Left ventricle myocardium inferior (tissue), 1 donor: ENCODE data around the gene TMPRSS7. TPM values are rescaled to one million over a fixed set of nuclear protein-coding genes. Genes with fewer than 3 reads are reported as not detected.
A peak's percentile ranks its signal among the peaks of the same experiment; 100 is the strongest.

Source experiments
- DNase-seq: peaks from one replicate; pipeline ENCODE4 v3.0.0-alpha.2; 2020
- H3K27ac ChIP-seq: fragments of 200-600 bp; replicated peaks from 2 replicates; pipeline ENCODE4 v1.8.0; 2021
- H3K27me3 ChIP-seq: fragments of 200-600 bp; 2 replicates; pipeline ENCODE4 v1.8.0; 2021; ENCODE audit warnings: low read depth
- H3K36me3 ChIP-seq: fragments of 200-600 bp; 2 replicates; pipeline ENCODE4 v1.8.0; 2021
- H3K4me1 ChIP-seq: fragments of 200-600 bp; 2 replicates; pipeline ENCODE4 v1.8.0; 2021
- H3K4me3 ChIP-seq: fragments of 200-600 bp; 2 replicates; pipeline ENCODE4 v1.8.0; 2021; ENCODE audit warnings: mild to moderate bottlenecking, moderate library complexity
- H3K9me3 ChIP-seq: fragments of 200-600 bp; replicated peaks from 2 replicates; pipeline ENCODE4 v1.8.0; 2021
- CTCF ChIP-seq: fragments of 200-600 bp; IDR thresholded peaks from 2 replicates; pipeline ENCODE4 v1.8.0; 2021; ENCODE audit warnings: antibody characterized with exemption, mild to moderate bottlenecking, borderline replicate concordance
- intact Hi-C: fragments of 100-400 bp; cut with micrococcal nuclease; formaldehyde crosslinking; loops from one replicate; pipeline ENCODE4 v1.11.0; 2022
- total RNA-seq: library from RNA; stranded (reverse); fragmentation: NEBNext Ultra II Directional; extraction: Animal tissue kit (Norgen Biotek cat#: 25700); gene quantifications from one replicate; pipeline ENCODE4 v1.2.1, GENCODE V29; 2021
- donor health status: DM: no; HTN: yes; CAD: no; lungs with severe emphysema.

Gene TMPRSS7
- total RNA-seq, 1 donor from 2014 or later, result not detected

GRCh38 chr3:112089956-112090886 lies 55.7 kb downstream of the TMPRSS7 start:
- intact Hi-C loops, result no loop called here
- Histone ChIP-seq H3K9me3 (no peaks in the 10 kb centered on the region), H3K27ac (no peak overlapping the region), H3K36me3 (no peaks in the 10 kb centered on the region), H3K4me3 (no peak overlapping the region), H3K4me1 (peaks cover 61% of the 10 kb centered on the region), H3K27me3 (no peaks in the 10 kb centered on the region)
- no peak for DNase-seq
- TF ChIP-seq CTCF, result no peak

GRCh38 chr3:112090887-112091586 lies 56.5 kb downstream of the TMPRSS7 start:
- H3K4me3 ChIP-seq, result no peak overlapping the region
- no peak overlapping the region for H3K27ac ChIP-seq
- H3K9me3 ChIP-seq, result no peaks in the 10 kb centered on the region
- no peak for TF ChIP-seq CTCF
- DNase-seq, result no peak
- H3K27me3 ChIP-seq, result no peaks in the 10 kb centered on the region
- intact Hi-C loops, result no loop called here
- peaks cover 54% of the 10 kb centered on the region for H3K4me1 ChIP-seq
- no peaks in the 10 kb centered on the region for H3K36me3 ChIP-seq

- intact Hi-C loops, result no loop called here
- H3K27ac ChIP-seq, result peak overlapping the region; percentile 77
- H3K27me3 ChIP-seq, result no peaks in the 10 kb centered on the region
- H3K4me1 ChIP-seq, result peaks cover 45% of the 10 kb centered on the region
- H3K4me3 ChIP-seq, result peak overlapping the region; percentile 31
- no peaks in the 10 kb centered on the region for H3K36me3 ChIP-seq
- no peak for TF ChIP-seq CTCF
- DNase-seq, result no peak
- no peaks in the 10 kb centered on the region for H3K9me3 ChIP-seq
These were observed 58.1 kb downstream of the TMPRSS7 start for GRCh38 chr3:112092496-112093179.

- Histone ChIP-seq H3K27ac (peak overlapping the region; percentile 77), H3K36me3 (no peaks in the 10 kb centered on the region), H3K4me3 (peak overlapping the region; percentile 31), H3K9me3 (no peaks in the 10 kb centered on the region), H3K4me1 (peaks cover 43% of the 10 kb centered on the region), H3K27me3 (no peaks in the 10 kb centered on the region)
- no peak for TF ChIP-seq CTCF
- DNase-seq, result no peak
- intact Hi-C loops, result no loop called here
These were observed 58.6 kb downstream of the TMPRSS7 start for GRCh38 chr3:112093180-112093522.

GRCh38 chr3:112095731-112096130 lies 61.2 kb downstream of the TMPRSS7 start:
- intact Hi-C loops, result no loop called here
- H3K9me3 ChIP-seq, result no peaks in the 10 kb centered on the region
- TF ChIP-seq CTCF, result no peak

More at GRCh38 chr3:112095731-112096130, 61.2 kb downstream of the TMPRSS7 start:
- Histone ChIP-seq H3K27ac (no peak overlapping the region), H3K36me3 (no peaks in the 10 kb centered on the region), H3K27me3 (no peaks in the 10 kb centered on the region), H3K4me1 (peaks cover 34% of the 10 kb centered on the region), H3K4me3 (no peak overlapping the region)
- DNase-seq, result no peak
